ENCODE results near the gene XCL1.

GRCh38 chr1:168582688-168583336, 6.4 kb downstream of the XCL1 start:
- TF ChIP-seq CTCF (conservative IDR thresholded peaks at IDR 0.05; ENCODE audit: low read depth in 2 of 2), result no peak
- no peak for TF ChIP-seq POLR2AphosphoS5 (IDR thresholded peaks at IDR 0.05; ENCODE audit: low read depth)
- TF ChIP-seq EZH2 (IDR thresholded peaks at IDR 0.05; ENCODE audit: low read depth, unreplicated experiment), result no peak
- no peak for TF ChIP-seq EZH2phosphoT487 (IDR thresholded peaks at IDR 0.05; ENCODE audit: unreplicated experiment)
- TF ChIP-seq JUNB (IDR thresholded peaks at IDR 0.05; ENCODE audit: unreplicated experiment), result no peak
- no peak for TF ChIP-seq STAT1 (IDR thresholded peaks at IDR 0.05; ENCODE audit: unreplicated experiment)
- no peak for TF ChIP-seq CREB1 (CRISPR knock-in tag; IDR thresholded peaks at IDR 0.05; ENCODE audit: low read depth)

All from GM23338 (cell line).